NCI-H2171 (cell line): ENCODE measurements around the gene CNPY3.
"Not testable (repeated sequence)": the region's sequence is repeated elsewhere in the genome, so short reads cannot be mapped to it uniquely, and the experiment has no call there.

ENCODE experiments used
- DNase-seq: peaks from one replicate; lab custom pipeline; 2025; lab: John Stamatoyannopoulos, UW

CNPY3 gene

DNA sequence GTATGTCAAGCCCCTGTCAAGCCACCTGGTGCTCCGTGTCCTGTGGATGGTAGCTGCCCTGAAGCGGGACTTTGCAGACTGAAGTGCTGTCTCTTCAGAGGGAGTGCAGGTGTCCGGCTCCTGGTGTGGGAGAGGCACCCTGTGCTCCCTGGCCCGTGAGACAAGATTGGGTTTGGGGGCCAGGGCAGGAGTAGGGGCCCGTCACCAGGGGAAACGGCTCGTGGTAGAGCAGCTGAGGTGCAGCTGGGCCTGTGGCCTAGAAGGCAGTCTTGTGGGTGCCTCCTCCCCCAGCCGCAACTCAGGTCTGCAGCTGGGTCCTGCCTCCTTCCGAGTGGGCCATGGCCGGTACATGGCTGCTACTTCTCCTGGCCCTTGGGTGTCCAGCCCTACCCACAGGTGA is 13.5 kb upstream of the CNPY3 start, which contains the start of gene PTCRA:
Gene PTCRA, plus strand, starts transcription at position 322 of the 400 bp plus-strand sequence. Its CDS starts 17 bp downstream, at position 339.
- DNase-seq = no peak

DNA sequence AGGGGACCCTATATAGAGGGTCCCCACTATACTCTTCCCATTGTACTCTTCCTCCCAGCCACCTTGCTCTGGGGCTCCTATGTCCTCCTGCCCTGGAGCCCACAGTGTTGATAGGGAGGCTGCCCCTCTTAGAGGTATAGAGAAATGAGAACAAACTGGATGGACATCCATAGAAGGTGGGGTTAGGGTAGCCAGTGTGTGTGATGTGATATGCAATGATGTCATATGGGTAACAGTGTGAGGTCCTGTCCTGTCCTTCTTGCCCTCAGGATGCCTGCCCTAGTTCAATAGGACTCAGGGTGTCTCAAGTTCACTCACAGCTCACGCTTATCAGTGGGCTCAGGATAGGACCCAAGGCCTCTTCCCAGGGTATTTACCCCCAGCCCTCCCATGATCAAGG is 13.0 kb upstream of the CNPY3 start:
- no peak for DNase-seq

DNA sequence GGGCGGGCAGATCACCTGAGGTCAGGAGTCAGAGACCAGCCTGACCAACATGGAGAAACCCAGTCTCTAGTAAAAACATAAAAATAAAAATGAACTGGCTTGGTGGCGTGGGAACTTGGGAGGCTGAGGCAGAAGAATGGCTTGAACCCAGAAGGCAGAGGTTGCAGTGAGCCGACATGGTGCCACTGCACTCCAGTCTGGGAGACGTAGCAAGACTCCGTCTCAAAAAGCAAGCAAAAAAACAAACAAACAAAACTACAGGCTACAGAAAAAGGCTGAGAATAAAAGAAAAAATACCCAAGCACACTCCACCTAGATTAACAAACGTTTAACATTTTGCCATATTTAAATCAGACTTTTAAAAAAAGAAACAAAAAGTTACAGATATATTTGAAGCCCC is 7.5 kb upstream of the CNPY3 start:
- DNase-seq = no peak

DNA sequence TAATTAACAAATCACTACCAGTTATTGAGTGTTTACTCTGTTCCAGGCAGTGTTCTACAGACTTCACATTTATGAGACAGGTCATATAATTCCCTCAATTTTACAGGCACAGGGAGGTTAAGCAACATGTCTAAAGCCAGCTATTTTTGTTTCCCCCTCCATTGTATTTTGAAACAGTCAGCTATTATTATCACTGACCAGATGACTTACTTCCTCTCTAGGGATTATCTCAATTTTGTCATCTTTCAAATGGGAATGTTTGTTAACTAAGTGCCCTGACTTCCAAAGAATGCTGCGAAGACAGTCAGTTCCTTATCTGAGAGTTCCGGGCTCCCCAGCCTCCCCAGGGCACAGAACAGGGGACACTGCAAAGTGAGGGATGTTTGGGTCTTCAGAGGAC is 5.6 kb upstream of the CNPY3 start:
- no peak for DNase-seq

DNA sequence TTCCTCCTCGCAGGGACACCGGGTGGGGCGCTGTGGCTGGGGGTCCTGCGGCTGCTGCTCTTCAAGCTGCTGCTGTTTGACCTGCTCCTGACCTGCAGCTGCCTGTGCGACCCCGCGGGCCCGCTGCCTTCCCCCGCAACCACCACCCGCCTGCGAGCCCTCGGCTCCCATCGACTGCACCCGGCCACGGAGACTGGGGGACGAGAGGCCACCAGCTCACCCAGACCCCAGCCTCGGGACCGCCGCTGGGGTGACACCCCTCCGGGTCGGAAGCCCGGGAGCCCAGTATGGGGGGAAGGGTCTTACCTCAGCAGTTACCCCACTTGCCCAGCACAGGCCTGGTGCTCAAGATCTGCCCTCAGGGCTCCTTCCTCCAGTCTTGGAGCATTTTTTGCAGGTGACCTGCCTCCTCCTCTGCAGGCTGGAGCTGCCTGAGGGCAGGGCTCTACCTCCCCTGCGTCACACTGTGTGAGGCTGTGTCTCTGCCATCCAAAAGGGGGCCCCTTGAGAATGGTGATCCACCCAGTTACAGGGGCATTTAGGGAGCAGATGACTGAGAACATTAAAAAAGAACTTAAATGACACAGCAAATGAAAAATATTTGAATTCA is 3.9 kb upstream of the CNPY3 start:
- no peak for DNase-seq

DNA sequence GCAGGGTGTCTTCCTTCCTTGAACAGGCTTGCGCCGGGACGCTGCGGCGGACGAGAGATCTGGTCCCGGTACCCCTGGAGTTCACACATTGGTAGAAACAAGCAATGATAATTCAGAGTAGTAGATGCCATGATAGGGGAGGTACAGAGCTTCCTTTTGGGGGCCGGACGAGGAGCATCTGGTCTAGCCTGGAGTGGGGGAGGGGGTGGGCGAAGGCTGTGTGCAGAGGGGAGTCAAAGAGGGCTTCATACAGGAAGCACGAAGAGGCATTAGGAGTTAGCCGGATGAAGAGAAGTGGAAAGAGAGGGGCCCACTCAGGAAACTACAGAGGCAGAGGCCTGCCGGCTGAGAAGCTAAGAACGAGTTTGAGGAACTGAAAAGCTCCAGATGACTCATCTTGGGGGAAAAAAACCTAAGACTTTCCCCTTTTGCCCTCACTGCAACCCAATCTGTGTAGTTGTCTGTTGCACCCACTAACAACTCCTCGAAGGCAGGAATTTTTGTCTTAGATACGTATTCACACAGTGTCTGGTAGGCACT is 611 bp downstream of the CNPY3 start:
- peak; percentile 66 for DNase-seq

DNA sequence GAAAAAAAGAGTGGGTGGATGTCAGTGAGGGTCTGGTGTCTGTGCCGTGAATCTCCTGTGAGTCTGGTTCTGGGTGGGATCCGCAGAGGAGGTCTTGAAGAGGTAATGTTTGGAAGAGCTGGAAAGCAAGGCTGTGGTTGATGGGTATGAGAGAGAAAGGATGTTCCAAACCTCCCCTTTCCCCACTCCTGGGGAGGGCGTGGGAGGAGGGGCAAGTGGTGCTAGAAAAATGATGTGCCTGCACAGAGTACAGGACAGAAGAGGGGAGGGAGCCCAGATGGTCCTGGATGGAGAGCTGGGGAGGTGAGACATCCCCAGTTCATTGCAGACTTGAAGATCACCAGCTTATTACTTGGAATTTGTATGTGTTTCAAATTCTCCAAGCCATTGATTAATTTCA is 3.1 kb downstream of the CNPY3 start:
- DNase-seq = no peak

DNA sequence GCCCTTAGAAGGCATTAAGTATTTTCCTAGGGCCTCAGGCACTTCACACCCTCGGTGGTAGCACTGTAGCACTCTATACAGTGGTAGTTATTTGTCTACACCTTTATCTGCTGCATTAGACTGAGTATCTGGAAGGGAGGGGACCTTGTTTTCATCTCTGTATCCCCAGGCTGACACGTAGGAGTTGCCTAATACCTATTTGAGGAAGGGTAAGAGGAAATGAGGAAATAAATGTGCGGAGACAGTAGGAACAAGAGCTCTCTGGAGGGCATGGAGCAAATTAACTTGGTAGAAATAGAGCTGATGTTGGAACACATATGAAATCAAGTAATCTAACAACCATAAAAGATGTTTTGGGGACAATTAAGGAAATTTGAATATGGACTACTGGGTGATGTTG is 3.9 kb downstream of the CNPY3 start:
- no peak for DNase-seq

DNA sequence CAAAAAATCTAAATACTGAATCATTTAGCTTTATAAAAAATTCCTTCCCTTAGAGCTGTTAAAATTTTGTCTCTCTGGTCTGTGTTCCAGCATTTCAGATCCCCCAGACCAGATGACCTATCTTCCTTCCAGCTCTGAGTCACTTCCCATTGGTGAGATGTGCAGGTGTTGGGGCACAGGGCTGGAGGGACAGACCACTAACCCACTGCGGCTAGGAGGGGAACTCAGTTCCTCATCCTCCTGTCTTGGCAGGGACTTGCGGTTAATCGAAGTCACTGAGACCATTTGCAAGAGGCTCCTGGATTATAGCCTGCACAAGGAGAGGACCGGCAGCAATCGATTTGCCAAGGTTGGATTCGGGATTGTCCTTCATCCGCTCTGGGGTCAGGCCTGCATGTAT is 6.0 kb downstream of the CNPY3 start:
- no peak for DNase-seq

DNA sequence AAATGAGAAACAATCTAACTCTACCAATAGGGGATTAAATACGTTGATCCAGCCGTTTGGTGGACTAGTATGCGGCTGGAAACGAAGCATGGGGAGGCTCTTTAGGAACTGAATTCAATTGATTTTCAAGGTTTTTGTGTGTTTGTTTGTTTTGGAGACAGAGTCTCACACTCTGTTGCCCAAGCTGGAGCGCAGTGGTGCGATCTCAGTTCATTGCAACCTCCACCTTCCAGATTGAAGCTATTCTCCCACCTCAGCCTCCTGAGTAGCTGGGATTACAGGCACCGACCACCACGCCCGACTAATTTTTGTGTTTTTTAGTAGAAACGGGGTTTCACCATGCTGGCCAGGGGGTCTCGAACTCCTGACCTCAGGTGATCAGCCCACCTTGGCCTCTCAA is 7.1 kb downstream of the CNPY3 start:
- DNase-seq = no peak

DNA sequence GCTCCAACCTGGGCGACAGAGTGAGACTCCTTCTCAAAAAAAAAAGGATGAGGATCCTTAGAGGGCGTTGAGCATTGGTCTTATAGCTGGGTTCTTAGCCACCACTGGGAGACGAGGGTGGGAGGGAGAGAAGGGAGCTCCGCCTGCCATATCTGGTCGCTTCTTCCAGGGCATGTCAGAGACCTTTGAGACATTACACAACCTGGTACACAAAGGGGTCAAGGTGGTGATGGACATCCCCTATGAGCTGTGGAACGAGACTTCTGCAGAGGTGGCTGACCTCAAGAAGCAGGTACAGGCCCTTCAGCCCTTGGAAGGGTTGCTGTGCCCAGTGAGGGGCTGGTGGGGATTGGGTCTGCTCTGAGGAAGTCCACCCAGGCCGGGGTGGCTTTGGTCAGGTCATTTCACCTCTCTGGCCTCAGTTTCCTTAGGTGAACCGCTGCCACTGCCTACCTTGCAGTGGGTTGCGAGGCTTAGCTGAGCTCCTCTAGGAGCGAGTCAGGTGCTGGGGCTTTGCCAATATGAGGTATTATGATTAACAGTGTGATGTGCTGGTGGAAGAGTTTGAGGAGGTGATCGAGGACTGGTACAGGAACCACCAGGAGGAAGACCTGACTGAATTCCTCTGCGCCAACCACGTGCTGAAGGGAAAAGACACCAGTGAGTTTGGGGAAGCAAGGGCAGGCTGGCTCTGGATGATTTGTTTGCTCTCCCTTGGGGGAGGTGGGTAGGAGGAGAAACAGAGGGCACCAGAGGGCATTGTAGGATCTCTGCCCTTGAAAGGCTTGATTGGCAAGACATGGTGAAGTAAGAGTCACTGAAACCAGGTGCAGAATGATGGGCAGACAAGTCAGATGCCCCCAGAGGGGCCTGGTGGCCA is 8.5 kb downstream of the CNPY3 start:
- no peak for DNase-seq

DNA sequence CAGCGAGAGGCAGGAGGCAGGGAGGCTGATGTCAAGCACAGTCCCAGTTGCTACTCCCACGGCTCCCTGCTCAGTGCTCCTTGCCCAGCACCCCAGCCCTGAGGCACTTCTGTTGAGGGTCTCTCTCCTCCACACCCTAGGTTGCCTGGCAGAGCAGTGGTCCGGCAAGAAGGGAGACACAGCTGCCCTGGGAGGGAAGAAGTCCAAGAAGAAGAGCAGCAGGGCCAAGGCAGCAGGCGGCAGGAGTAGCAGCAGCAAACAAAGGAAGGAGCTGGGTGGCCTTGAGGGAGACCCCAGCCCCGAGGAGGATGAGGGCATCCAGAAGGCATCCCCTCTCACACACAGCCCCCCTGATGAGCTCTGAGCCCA is 9.1 kb downstream of the CNPY3 start:
- no peak for DNase-seq

DNA sequence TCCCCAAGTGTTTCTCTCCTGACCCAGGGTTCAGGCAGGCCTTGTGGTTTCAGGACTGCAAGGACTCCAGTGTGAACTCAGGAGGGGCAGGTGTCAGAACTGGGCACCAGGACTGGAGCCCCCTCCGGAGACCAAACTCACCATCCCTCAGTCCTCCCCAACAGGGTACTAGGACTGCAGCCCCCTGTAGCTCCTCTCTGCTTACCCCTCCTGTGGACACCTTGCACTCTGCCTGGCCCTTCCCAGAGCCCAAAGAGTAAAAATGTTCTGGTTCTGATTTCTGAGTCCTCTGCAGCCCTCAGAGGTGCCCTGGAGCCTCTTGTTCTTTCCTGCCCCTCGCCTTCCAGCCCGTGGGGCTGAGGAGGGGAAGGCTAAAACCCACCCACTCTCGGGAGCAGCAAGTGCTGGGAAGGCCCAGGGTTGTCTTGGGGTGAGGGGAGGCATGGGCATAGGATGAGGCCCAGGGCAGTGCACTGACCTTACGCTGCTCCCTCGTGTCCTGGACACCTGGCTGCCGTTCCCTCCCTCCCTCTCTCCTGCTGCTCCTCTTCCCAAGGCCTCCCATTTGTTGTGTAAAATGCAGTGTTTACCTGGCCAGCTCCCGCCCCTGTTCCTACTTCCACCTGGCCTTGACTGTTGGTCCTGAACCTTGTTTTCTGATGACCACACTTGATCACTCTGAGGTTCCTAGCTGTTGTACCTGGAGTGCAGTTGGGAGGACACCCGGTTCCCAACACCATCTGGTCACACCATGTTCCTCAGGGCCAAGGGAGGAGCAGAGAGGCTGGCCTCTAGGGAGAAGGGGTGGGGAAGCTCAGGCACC is 9.9 kb downstream of the CNPY3 start:
- no peak for DNase-seq

DNA sequence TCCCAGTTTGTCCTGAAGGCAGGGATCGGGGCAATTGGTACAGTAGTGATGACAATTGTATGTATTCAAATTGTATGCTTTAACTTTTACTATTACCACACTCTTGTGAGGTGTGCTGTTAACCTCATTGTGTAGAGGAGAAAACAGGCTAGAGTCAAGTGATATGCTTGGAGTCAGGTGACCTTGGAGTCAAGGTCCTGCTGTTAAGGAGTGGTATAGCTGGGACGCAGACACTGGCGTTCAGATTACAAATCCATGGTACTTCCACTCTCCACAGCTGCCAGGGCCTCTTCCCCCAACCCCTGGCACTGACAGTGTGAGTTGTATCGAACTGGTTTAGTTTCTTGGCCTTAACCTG is 10.5 kb downstream of the CNPY3 start:
- DNase-seq = no peak

DNA sequence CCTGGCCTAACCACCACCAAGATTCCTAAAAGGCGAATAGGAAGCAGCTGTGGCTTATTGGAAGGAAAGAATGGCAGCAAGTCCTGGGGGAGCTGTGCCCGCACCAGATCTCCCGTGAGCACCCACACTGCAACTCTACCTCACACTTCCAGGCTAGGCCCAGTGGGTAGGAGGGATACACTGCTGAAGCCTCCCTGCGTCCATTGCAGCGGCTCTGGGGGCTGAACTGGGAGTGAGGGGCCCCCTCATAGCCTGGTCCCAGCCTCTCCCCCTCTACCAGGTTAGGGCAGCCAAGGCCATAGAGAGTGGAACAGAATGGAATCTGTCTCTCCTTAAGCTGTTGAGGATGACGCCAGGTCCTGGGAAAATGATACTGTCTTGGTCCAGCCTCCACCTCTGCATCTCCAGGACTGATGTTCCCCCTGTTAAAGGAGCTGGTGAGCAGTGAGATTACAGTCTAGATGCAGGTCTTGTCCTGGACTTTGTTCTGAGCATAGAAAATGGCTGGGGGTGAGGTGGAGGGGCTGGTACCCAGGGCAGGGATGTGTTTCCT is 11.3 kb downstream of the CNPY3 start:
- DNase-seq = no peak

DNA sequence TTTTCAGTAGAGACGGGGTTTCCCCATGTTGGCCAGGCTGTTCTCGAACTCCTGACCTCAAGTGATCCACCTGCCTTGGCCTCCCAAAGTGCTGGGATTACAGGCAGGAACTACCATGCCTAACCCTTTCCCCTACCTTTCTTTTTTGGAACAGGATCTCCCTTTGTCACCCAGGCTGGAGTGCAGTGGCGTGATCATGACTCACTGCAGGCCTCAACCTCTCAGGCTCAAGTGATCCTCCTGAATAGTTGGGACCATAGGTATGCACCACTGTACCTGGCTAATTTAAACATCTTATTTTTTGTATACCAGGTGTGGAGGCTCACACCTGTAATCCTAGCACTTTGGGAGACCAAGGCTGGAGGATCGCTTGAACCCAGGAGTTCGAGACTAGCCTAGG is 12.1 kb downstream of the CNPY3 start:
- not testable (repeated sequence) for DNase-seq

DNA sequence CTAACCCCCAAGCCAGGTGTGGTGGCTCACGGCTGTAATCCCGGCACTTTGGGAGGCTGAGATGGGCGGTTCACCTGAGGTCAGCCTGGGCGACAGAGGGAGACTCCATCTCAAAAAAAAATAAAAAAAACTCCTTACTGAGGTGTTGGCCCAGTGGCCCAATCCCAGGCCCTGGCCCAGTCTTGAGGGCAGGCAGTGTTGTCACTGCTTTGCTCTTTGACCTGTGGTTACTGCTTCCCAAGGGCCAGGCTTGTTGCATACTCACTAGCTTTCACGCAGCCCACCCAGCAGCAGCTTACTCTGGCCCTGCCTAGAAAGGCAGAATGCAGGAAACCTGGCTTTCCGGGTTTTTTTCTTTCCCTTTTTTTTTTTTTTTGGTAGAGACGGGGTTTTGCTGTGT is 13.2 kb downstream of the CNPY3 start:
- no peak for DNase-seq

DNA sequence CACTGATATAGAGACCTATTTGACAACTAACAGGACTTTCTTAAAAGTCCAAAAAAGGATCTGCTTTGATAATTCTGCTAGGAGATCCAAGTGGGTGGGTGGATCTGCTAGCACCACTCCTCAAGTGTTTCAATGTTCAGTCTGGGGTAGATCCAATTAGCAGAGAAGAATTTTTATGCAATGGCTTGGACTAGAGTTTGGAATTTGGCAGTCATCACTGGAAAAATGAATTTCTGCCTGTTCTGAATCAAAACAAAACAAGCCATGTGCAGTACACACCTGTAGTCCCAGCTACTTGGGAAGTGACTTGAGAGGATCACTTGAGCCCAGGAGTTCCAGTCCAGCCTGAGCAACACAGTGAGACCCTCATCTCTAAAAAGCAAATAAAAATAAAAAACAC is 18.7 kb downstream of the CNPY3 start:
- DNase-seq = no peak

DNA sequence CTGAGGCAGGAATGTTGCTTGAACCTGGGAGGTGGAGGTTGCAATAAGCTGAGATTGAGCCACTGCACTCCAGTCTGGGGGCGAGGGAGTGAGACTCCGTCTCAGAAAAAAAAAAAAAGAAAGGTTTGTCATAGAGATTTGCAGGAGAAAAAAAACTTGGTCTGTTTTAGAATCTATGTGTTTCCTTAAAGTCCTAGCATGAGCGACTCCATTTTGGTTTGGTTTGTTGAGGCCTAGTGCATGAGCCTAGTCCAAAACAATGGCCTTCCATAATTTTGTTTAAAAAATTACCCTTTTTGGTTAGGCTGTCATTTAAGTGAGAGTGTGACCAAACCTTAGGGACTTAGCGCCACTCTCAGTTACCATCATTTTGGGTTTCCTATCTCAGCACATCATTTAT is 23.1 kb downstream of the CNPY3 start:
- DNase-seq = no peak

DNA sequence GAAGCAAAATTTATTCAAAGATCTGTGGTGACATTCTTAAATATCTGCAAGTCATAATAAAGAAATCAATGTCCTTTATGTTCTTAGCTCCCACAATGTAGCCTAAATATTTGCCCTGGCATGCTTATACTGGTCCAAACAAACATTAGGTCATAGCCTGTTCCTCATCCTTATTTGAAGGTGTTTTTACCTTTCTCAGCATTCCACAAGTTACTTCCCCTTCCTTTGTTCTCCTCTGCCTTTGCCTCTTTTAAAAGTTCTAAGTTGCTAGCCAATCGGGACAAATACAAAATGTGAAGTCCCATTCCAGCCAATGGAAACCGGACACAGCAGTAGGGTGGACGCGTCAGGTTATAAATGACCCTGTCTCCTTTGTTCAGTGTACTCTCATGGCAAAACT is 25.1 kb downstream of the CNPY3 start:
- DNase-seq = not testable (repeated sequence)

DNA sequence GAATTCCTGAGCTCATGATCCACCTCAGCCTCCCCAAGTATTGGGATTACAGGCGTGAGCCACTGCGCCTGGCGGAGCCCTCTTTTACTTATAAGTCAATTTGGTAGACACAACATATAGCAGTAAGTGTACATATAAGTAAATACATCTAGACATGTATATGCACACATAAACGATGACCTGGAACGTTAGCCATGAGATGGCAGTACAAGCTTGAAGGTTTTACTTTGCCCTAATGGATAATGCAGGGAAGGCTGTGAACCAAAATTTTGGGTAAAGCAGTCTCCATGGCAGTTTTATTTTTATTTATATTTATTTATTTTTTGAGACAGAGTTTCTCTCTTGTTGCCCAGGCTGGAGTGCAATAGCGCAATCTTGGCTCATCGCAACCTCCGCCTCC is 28.8 kb downstream of the CNPY3 start:
- no peak for DNase-seq

DNA sequence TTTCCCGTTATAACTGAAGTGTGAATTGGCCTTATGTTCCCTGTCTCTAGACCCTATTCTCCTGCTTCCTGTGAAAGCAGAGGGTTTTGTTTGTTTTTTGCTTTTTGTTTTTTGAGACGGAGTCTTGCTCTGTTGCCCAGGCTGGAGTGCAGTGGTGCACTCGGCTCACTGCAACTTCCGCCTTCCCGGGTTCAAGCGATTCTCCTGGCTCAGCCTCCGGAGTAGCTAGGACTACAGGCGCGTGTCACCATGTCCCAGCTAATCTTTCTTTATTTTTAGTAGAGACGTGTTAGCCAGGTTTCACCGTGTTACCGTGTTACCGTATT is 30.6 kb downstream of the CNPY3 start:
- no peak for DNase-seq
